Inflammatory macrophage treated with lipopolysaccharide for 4 hours (primary cell): ENCODE data around the gene MXI1.

Experiments used
- DNase-seq: peaks from one replicate; pipeline ENCODE4 v3.0.0-alpha.2; 2020

The MXI1 gene

DNA sequence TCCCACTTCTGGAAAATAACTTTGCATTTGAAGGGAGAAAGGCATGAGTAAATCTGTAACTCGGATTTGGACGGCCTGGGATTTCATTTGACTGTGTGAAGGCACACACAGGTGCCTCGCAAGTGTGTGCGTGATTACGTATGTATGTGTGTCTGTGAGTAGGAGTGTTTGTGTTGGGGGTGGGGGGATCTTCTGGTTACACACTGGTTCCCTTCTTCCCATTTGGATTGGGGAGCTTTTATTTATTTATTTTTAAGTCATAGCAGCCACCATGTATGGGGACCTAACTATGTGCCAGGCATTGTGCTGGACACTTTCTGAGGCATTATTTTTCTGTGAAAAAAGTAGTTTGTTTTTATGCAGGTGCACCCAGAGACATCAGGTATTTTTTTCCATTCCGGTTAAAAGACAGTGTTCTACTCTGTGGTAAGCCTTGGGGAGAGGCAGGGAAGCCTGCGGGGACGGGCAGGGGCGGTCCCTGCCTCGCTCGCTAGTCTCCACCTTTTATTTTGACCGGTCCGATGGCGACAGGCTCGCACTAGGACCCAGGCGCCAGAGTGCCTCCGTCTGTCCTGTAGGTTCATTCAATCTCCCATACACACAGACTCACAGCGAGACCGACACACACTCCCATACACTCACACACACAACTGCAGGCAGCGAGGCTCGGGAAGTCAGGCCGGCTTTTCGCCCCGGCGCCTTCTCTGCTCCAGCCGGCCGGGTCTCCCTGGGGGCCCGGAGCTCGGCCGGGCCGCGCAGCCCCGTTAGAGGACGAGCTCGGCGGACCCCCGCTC, at the start of gene MXI1:
MXI1 (plus strand) TSS at position 595 of the 794 bp plus-strand sequence. CDS start 204 bp downstream, outside the sequence.
- peak; percentile 61 for DNase-seq

DNA sequence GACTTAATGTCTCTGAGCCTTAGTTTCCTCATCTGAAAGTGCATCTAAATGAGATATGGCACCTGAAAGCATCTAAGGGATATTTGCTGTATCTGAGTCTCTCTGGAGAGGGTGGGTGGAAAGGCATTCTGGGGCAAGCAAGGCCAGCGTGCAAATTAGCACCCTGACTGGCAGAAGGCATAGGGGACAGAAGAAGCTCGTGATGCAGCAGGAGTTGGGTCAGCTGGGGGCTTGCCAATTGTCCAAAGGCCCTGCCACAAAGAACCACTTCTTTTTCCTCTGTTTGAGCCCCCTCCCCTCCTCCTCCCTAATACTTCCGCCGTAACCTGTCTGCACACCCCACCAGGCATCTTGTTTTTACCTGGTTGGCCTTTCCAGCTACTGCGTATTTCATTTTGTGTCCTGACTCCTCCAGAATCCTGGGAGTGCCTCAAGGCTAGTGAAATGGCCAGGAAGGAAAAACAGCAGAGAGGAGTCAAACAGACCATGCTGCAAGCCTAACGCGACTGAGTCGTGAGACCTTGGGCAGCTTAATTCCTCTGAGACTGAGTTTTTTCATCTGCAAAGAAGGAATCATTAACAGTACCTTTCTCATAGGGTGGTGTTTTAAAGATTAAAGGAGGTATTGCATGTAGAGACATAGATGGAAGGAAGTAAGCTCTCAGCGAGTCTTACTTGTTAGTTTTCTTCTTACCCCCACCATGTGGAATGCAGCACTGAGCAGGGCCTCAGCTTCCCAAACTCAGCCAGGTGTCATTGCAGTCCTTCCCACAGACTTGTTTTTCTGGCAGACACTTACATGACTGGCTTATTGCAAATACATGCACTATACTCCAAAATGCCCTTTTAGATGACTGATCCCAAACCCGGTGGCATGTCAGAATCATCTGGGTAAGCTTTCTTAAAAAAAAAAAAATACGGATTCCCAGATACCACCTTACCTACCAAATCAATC, 49.1 kb upstream of the MXI1 start:
- no peak for DNase-seq

DNA sequence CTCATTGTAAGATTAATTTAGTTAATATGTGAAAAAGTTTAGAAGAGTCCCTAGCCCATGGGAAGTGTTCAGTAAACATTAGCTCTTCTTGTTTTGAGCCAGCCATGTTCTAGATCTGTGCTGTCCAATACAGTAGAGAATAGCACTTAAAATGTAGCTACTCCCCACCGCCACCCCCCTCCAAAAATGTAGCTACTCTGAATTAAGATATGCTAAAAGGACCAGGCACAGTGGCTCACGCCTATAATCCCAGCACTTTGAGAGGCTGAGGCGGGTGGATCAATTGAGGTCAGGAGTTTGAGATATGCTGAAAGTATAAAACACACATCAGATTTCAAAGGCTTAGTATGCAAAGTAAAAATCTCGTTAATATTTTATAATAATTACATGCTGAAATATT, 47.3 kb upstream of the MXI1 start:
- no peak for DNase-seq

DNA sequence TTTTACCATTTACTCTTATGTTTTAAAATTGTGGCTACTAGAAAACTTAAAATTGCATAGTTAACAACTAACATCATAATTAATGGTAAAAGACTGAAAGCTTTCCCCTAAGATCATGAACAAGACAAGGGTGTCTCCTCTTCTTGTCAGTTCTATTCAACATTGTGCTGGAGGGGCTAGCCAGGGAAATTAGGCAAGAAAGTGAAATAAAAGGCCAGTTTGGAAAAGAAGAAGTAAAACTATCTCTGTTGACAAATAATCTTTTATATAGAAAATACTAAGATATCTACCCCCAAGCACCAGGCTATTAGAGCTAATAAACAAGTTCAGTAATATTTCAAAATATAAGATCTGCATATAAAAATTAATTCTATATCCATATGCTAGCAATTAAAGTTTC, 46.9 kb upstream of the MXI1 start:
- peak; percentile 53 for DNase-seq

DNA sequence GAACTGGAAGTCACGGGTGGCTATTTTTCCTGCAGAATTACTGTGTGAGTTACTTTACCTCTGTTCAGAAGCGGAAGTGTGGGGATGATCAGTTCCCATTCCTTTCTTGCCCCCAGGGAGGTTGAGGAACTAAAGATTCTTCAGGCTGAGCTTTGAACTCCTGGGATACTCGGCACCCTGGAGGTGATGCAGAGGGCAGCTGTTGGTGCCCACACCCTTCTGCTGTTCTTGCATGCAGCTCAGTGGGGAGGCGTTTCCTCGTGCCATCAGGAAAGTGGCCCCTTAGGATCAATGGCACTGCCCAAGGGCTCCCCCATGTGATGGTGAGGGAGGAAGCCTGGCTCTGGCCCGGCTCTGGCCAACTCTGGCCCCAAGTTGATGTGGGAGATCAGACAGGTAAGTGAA, 44.7 kb upstream of the MXI1 start:
- DNase-seq: peak; percentile 54

DNA sequence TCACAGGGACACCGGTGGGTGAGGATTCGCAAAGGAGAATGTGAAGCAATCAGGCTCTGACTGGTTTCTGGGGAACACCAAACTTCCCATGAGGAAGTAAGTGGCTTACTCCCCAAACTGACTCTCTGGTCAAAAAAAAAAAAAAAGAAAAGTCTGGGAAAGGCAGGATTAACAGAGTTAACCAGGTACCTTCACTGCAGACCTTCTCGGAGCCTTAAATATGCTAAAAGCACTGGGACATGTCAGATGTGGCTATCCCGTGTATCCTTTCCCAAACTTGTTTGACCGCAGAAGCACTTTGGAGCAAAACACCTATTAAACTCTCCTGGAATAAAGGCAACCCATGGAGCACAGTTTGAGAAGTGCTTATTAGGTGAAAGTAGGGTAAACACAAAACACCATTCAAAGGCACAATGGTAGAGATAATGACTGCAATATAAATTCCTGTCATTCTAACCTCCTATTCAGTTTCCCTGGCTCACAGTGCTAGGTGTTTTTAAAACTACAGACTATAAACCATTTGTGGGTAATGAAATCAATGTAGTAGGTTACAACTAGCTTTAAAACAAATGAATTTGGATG, 44.1 kb upstream of the MXI1 start:
- DNase-seq: no peak

DNA sequence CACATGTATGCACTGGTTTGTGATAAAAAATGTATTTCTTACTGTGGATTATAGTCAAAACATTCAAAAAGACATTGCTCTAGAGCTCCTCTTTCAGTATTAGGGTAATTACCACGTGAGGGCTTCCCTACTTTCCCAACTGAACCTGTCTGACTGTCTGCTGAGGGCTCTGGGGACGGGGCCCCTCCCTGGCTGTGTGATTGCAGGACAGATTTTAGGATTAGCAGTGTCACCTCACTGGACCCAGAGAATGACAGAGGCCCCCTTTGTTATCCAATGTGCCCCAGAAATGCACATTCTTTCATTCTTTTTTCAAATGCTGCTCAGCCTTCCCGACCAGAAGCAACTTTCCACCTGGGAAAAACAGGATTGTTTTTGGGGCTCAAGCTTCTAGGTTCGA, 43.6 kb upstream of the MXI1 start:
- DNase-seq: no peak

DNA sequence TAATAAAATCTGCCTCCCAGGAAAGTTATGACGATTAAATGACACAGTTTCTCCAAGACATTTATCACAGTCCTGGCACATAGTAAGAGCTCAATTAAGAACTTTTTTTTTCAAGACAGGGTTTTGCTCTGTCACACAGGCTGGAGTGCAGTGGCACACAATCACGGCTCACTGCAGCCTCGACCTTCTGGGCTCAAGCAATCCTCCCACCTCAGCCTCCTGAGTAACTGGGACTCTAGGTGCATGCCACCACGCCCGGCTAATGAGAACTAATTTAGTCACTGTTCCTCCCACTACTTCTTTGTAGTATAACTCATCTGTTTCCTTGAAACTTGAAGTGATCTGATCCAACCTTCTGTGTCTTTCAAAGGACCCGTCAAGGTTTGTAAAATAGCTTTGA, 42.2 kb upstream of the MXI1 start:
- DNase-seq: no peak

DNA sequence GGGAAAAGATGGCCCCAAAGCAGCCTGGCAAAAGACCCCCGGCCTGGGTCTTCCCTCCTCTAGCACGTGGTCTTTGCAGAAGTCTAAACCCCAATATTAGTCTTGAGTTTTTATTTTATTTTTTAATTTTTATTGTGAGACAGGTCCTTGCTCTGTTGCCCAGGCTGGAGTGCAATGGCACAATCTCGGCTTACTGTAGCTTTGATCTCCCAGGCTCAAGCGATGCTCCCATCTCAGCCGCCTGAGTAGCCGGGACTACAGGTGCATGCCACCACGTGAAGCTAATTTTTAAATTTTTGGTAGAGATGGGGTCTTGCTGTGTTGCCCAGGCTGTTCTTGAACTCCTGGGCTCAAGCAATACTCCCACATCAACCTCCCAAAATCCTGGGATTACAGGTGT, 40.3 kb upstream of the MXI1 start:
- no peak for DNase-seq

DNA sequence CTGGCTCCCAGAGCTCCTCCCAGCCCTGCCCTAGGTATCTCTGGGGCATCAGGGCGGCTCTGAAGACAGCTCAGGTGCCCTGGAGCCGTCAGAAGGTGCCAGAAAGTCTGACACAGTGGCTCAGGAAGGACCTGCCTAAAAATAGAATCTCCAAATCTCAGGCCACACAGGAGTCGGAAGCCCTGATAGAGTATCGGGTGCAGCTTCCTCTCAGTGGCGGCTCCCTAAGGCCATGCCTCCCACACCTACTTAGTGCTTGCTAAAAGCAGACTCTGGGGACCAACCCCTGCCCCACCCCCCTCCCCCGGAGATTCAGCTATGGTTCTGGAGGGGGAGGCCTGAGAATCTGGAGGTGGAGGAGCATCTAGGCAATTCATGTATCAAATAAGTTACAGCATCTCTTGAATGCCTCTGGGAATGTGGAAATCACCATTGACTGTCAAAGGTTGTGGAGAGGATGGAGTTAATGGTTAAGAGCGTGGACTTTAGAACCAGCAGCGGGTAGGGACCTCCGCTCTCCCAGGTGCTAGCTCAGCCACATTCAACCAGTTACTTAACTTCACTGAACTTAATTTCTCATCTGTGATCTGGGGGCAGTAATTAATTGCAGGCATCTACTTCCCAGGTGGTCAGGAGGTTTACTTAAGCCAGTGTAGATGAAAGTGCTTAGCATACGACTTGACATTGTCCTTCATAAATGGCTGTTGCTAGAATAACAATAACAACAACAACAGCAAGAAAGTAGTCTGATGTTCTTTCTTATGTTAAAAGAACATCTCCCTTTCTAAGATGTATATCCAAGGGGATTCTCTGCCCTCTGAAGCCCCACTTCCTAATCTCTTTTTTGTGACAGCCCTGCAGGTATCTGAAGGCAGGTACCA, 38.6 kb upstream of the MXI1 start:
- DNase-seq: no peak

DNA sequence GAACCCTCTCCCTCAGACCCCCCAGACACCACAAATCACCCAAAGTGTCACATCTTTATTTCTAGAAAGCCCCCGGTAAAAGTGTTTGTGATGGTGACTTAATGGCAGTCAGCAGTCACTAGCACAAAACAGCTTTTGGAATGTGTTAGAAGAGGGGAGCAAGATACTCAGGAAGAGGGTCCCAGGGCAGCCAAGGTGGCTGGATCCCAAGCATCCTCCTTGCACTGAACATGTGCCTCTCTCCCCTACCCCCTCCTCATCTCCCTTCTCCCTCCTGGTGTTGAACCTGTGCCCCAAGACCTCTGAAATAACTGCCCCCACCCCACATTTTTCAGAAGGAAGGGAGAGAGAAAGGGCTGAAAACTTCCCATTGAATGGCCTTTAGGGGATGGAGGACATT, 37.8 kb upstream of the MXI1 start:
- DNase-seq: no peak

DNA sequence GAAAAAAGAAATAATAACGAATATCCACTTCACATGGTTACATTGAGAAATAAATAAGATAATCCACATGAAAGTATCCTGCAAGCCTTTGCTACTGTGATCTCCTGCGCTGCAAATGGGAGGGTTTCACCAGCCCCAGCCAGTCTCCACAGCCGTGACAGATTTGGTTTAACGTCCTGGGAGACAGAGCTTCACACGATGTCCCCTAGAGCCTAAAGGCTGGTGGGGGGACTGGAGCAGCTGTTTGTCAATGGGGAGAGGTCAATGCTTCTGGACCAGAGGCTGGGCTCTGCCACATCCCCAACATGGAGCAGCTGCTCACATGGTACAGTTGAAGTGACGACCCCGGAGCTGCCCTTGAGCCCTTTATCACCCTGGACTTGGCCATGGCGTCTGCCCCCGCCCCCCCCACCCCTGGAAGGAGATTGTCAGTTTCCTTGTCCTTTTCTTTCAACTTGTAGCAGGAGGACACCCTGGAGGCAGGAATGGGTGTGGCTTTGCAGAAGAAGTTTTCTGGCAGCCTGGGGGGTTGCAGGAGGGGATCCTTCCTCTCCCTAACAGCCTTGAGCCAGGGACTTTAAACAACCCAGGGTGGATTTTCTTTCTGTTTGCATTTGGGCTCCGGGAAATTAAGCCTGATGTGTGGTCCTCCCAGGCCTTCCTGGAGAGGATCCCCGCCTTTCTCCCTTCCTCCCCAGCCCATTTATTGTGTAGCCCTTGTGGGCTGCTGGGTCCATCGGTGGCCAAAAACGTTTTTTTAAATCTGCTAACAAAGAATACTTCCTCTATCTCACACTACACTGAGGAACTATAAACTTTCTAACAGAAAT, 37.0 kb upstream of the MXI1 start:
- DNase-seq: peak; percentile 17

DNA sequence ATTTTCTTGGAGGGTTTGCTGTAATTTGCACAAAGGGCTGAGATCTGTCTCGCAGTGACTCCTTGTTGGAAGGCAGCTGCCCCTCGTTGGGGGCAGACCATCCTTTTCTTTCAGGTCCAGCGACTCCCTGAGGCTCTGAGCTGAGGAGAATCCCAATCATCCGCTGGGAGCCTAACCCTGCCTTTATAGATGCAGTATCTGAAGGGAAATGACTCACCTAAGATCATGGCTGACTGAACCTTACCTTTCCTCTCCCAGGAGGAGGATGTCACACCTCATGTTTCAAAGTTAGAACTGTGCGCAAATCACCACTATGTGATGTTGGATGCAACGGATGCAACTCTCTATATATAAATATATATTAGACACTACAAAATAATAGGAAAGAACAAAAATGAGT, 36.4 kb upstream of the MXI1 start:
- no peak for DNase-seq

DNA sequence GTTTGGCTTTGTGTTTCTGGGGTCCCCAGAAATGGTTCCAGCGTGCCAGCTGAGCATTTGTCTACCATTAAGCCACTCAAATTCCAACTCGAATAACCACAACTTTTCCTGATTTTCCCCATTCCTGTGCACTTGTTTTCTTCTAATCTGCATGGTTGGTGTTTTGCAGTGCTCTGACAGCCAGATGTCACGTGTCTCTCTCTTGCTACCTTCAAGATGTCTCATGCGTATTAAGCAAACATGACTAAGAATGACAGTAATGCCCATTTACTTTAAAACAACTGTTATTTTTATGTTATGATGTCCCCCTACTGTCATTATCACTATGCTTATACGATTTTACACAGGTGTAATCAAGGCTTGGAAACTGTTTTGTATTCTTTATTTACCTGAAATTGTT, 35.2 kb upstream of the MXI1 start:
- DNase-seq: peak; percentile 44

DNA sequence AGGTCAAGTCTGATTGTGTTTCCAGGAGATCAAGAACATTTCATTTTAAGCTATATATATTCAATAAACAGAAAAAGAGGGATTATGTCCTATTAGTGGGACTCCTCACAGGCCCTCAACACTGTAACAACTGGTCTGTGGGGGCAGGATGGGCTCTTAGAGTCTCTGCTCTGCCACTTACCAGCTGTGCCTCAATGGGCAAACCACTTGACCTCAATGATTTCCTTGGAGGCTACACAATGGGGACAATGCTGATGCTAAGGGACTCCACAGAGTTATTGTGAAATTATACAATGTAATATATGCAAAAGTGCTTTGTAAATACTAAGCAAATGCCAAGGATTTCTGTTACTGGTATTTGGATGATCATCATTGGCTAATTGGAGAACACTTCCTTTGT, 33.2 kb upstream of the MXI1 start:
- DNase-seq: peak; percentile 40

DNA sequence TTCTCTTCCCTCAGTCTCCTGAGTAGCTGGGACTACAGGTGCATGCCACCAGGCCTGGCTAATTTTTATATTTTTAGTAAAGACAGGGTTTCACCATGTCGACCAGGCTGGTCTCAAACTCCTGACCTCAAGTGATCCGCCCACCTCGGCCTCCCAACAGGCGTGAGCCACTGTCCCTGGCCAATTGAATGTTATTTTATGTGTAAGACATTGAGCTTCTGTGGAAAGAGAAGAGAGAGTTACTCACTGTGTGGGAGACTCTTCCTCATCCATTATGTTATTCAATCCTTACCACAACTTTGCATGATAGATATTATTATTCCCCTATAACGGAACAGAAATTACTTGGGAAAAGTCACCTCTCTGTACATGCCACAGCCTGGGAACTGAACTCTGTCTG, 32.6 kb upstream of the MXI1 start:
- peak; percentile 83 for DNase-seq

DNA sequence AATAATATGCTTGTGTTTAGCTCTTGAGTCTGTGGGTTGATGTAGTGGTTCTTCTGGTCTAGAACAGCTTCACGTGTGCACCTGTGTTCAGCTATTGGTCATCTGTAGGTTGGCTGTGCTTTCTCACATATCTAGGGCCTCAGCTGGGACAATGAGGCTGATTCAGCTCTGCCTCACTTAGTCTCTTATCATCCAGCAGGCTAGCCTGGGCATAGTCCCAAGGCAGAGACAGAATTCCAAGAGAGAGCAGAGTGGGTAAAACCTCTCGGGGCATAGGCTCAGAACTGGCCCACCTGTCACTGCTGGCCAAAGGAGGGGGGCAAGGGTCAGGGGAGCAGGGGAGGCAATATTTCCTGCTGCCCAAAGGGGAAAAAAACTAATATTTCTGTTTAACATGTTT, 32.0 kb upstream of the MXI1 start:
- DNase-seq: no peak

DNA sequence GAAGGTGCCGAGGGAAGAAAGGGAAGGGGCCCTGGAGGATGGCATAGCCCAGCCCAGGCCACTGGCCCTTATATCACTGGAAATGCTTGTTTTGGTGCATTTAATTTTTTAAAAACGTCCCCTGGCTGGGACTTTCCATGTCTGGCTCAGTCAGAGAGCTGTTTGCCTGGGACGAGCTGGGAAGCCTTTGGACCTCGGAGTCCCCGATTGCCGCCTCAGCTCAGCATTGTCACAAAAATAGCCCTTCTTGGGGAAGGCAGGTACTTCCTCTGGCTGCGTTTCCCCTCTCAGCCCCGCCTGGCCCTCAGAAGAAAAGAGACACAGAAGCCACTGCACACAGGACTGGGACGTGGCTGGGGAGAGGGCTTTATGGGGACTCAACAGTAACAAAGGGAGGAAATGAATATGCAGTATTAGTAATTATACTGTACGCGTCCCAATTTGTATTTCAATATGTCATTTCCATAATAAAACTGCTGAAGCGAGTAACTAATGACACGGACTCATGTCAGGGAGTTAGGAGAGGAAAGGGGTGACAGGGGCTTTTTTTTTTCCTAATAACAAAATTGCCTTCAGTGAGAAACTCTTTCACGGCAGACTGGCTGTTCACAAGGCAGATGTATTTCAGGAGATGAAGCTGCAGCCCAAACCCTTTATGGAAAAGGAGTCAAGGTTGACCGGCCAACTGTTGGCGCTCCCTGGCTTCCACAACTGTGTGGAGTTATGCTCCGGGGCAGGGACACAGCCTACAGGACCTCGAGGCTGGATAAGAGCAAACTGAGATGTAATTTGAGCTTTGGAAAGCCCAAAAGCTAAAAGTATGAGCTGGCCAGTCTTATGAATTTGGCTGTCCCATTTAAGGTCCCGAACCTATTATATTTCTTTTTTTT, 31.0 kb upstream of the MXI1 start:
- DNase-seq: no peak

DNA sequence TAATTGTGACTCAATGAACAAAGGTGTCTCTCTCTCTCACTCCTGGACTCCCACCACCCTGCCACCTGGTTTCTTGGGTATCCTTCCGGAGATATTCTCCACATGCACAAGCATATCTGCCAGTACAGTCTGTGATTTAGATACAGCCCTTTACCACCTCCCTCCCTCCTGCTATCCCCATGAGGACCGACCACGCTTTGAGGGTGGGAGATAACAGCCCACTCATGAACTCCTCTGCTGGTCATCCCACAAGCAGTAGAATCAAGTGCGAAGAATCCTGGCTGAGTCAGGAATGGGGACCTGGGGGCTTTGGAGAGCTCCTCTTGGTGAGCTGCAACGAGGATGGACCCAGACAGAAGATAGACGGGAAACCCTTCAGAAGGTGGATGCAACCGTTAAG, 28.2 kb upstream of the MXI1 start:
- DNase-seq: no peak

DNA sequence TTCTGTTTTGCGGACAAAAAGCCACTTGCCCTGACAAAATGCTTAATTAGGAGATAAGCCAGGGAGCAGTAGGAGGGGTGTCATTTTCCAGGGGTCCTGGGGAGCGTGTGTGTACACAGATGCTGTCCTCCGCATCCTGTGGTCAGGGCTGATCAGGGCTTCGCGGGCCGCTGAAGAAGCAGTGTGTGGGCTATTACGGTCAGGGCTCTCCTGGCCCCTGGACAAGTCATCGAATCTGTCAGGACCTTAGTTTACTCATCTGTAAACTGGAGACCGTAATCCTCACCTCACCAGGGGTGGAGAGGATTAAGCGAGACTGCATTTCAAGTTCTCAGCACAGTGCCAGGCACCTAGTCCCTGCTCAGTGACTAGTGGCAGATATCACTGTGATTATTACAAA, 26.0 kb upstream of the MXI1 start:
- no peak for DNase-seq

DNA sequence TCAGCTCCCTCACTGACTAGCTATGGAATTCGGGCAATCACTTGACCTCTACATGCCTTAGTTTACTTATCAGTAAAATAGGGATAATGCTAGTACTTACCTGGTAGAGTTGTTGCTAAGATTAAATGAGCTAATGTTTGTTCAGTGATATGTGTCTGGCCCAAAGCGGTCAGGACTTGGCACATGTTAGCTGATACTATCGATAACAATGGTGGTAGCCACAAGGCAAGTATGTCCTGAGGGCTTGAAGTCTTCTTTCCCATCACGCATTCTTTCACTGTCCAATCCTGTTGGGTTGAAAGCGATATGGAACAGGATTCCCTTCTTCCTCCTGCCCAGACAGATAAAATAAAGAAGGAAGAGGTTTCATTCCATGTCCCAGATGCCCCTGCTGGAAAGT, 25.5 kb upstream of the MXI1 start:
- no peak for DNase-seq
